ENCODE data around the gene FANCL.

- no peak for TF ChIP-seq CTCF (IDR thresholded peaks at IDR 0.05)
- no peak for TF ChIP-seq POLR2A (IDR thresholded peaks at IDR 0.05)
These were observed 130.4 kb downstream of the FANCL start for GRCh38 chr2:58110765-58111164.

Measured in heart left ventricle (tissue), 13 donors.